GM18861 (cell line): ENCODE data around the gene NFIA.
"Not testable (repeated sequence)": the region's sequence is repeated elsewhere in the genome, so short reads cannot be mapped to it uniquely, and the experiment has no call there.

ENCODE experiments used
- ATAC-seq: cut with Tn5 transposase; IDR thresholded peaks from one replicate; pipeline ENCODE4 v1.9.1; 2021; ENCODE audit not compliant: unreplicated experiment

The NFIA gene

DNA sequence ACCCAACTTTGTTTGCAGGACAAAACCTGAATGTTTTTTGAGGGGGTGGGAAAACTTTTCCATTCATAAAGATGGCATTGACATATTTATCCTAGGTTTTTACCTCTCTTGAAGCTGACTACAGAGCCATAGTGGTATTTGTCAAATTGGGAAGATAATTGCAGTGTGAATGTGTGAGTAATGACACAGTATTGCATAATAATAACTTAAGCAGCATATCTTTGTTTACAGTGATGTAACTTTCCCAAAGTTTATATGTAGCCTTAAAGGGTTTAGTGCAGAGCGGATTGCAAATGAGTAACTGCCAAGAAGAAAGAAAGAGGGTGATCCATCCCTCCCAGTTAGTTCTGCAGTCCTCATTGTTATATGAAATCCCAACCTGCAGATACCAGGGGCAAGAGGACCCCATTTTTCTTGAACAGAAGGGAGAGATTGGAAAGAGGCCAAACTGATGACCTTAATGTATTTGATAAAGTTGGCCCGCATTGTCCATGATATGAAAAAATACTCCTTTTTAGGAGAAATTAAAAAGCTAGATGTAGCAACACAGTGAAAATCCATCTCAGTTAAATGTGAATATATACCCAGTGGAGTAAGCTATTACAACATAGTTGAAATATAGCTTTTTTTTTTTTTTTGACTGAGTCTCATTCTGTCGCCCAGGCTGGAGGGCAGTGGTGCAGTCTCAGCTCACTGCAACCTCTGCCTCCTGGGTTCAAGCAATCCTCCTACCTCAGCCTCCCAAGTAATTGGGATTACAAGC lies 23.7 kb upstream of the NFIA start:
- no peak for ATAC-seq

DNA sequence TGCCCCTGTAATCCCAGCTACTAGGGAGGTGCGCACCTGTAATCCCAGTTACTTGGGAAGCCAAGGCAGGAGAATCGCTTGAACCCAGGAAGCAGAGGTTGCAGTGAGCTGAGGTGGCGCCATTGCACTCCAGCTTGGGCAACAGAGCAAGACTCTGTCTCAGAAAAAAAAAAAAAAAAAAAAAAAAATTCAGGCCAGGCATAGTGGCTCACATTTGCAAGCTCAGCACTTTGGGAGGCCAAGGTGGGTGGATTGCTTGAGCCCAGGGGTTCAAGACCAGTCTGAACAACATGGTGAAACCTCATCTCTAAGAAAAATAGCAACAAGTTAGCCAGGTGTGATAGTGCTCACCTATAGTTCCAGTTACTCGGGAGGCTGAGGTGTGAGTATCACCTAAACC lies 20.8 kb upstream of the NFIA start:
- not testable (repeated sequence) for ATAC-seq

DNA sequence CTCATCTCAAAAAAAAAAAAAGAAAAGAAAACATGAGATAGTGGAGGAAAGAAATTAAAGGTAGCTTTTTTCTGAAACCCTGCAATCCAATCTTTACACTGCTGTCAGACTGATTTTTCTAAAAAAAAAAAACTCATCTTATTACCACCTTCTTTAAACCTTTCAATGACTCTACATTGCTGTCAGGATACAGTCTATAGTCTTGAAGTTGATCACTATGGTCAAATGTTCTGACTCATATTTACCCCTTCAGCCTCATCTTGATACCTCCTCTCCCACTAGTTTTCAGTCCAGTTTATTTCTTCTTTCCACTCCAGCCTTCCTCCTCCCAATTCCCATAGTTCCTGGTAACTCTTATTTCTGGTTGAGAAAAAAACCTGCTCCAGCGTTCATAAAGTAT lies 17.7 kb upstream of the NFIA start:
- ATAC-seq: no peak

DNA sequence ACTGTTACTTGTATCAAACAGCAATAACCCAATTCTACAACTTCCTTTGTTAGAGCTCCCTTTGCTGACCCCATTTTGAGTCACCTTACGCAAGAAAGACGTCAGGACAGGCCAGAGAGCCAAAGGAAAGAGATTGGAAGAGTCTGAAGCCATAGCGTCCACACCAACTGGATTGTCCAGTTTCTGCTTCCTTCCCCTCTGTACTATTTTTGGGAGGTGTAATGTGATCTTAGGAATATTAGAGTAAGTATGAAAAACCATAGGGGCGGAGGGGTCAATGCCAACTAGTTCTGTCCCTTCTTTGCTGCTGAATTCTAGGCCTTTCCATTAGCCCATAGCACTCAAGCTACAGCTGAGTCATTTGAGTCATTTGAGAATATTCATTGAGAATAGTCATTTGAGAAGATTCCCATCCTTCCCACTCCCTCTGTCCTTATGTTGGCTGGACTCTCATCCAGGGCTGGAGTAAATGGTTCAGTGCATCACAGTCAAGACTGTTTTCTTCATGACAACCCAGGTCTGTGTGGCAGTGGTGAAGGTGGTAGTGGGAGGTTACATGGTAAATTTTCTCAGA lies 14.8 kb upstream of the NFIA start:
- no peak for ATAC-seq

DNA sequence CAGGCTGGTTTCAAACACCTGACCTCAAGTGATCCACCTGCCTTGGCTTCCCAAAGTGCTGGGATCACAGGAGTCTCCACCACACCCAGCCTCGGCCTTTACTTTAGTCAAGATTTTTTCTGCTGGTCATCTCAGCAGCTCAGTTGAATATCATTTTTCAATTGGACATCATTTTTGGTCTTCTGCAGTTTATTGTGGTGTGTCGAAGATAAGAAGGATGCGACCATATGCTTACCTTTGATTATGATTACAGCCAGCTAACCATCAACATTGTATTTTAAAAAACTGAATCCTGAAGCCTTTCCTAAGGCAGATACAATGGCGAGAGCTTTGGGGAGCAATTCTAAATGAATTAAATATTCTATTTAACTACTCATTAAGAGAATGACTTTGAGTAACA lies 12.3 kb upstream of the NFIA start:
- no peak for ATAC-seq

DNA sequence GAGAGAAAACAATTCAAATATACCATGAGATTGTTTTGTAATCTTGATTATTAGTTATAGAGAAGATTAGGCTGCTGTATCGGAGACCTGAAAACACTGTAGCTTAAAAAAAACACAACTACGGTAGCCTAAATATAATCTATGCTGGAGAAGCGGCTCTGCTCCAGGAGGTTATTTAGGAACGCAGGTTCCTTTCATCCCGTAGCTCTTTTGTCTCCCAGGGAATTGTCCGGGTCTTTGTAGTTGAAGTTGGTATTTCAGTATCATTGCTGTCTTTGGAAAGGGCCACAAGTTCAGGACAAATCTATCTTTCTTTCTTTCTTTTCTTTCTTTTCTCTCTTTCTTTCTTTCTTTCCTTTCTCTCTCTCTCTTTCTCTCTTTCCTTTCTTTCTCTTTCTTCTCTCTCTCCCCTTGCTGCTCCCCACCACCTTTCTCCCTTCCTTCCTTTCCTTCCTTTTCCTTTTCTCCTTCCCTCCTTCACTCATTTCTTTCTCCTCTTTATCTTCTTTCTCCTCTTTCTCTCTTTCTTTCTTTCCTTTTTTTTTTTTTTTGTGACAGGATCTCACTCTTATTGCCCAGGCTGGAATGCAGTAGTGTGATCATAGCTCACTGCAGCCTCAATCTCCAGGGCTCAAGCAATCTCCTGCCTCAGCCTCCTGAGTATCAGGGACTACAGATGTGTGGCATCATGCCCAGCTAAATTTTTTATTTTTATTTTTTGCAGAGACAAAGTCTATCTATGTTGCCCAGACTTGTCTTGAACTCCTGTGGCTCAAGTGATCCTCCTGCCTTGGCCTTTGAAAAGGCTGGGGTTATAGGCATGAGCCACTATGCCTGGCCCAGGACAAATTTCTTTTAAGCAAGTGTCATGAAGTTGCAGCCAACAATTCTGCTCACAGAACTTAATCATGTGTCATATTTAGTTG lies 10.9 kb upstream of the NFIA start:
- ATAC-seq: no peak

DNA sequence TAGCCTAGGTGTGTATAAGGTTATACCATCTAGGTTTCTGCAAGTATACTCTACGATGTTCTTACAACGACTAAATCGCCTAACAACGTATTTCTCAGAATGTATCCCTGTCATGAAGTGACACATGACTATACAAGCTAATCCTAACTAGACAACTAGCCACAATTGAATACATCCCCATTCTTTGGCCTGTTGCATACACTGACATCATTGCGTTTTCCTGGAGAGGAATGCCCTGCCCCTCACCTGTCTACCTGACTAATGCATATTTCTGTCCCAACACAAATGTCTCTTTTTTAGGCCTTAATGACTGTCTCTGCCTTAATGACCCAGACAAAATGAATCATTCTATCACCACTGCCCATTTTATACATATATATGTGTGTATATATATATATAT lies 8.5 kb upstream of the NFIA start:
- no peak for ATAC-seq

DNA sequence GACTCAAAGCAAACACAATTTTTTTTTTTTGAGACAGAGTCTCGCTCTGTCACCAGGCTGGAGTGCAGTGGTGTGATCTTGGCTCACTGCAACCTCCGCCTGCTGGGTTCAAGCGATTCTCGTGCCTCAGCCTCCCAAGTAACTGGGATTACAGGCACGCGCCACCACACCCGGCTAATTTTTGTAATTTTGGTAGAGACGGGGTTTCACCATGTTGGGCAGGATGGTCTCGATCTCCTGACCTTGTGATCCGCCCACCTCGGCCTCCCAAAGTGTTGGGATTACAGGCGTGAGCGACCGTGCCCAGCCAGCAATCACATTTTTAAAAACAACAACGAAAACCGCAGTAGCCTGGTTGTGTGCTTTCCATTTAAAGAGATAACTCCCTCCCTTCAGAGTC lies 6.5 kb upstream of the NFIA start:
- ATAC-seq: not testable (repeated sequence)

DNA sequence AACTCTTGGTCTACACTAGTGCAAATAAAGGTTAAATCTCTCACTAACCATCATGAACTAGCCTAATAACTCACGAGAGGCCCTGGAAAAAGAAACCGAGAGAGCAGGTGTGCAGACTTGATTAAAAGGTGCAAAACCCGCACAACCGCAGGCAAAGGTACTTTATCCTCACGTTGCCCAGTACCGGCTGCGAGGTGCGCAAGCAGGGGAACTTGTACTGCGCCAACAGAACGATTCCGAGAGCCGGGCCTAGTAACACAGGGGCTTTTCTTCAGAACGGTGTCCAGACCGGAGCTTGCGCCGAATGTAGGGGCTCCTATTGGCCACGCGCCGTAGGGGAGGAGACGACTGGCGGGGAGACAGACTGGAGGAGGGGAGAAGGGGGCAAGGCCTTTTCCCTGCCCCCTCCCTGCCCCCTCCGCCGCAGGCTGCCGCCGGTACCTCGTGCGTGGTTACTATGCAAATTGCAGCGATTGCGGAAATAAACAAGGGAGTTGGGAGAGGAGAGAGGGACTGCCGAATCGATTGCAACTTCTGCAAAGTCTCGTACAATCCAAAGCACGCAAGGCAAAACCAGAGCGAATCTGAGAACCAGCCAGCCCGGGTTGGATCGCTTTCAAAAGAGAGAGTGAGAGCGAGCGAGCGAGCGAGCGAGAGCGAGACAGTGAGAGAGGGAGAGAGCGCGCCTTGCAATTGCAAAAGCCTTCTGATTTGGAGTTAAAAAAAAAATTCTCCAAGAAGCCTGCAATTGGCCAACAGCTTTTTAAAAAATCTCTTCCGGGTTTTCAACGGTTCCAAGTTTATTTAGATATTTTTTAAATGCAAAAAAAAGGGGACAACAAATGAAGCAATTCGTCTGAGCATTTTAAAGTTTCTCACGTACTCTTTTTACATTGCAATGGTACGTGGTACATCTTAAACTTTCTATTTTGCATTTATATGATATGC lies 5.4 kb upstream of the NFIA start:
- peak; percentile 80 for ATAC-seq

DNA sequence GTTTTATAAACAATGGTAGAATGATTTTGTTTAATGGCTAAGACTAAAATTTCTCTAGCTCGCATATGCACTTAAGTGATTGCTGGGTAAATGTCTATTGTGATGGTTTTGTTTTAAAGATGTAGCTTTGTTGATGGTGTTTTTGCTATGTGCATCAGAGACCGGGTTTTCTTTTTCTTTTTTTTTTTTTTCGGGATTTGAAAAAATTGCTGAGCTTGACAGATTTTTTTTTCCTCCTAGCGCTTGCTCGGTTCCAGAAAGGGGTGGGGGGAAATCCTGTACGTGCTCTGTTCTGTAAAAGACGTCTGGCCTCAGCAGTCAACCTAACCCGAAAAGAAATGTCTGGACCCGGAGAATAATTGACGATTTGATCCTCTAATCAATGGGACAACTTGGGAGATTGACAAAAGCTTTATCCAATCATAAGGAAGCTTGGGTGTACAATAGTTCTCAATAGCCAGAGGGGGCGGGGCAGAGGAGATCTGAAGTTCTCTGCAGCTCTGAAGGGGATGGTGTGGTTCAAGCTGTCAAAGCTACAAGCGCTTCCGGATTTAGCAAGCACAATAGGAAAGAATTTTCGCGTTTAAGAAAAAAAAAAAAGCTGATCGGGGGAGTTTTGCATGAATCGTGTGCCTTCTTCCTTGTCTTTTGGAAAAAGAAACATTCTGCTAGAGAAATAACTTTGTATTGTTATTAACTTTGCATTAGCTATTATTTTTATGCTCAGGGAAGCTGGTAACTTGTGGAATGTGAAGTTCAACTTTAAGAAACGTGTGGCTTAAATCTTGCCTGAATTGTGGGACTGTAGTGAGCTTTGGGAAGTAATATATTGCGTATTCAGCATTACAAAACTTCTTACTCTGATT lies 4.5 kb upstream of the NFIA start:
- peak; percentile 73 for ATAC-seq

DNA sequence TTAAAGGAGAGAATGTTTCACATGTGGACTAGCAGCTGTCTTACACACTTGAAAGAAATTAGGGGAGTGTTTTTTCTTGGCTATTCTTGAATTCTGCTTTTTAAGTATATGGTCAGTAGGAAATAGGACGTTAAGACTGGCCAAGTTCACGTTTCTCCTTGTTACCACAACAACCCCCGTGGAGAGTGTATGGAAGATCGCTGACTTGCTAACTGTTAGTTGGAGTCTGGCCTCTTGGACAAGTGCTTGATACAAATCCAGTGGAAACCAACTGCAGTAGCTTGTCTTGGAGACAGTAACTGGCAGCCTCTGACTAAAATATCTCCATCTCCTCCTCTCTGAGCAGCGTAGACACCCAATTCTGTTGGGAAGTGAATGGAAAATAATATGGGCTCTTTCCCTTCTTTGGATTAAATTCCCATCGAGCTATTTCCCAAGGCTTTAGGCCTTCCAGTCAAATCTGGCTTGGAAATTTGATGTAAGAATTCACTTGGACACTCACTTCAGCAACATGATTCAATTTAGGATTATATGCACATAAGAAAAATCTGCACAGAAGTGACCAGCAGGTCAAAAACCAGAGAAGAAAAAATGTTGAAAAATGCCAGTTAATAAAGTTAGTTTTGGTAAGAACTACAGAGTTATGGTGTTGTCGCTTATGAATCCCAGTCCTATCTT lies 3.6 kb upstream of the NFIA start:
- ATAC-seq: no peak

DNA sequence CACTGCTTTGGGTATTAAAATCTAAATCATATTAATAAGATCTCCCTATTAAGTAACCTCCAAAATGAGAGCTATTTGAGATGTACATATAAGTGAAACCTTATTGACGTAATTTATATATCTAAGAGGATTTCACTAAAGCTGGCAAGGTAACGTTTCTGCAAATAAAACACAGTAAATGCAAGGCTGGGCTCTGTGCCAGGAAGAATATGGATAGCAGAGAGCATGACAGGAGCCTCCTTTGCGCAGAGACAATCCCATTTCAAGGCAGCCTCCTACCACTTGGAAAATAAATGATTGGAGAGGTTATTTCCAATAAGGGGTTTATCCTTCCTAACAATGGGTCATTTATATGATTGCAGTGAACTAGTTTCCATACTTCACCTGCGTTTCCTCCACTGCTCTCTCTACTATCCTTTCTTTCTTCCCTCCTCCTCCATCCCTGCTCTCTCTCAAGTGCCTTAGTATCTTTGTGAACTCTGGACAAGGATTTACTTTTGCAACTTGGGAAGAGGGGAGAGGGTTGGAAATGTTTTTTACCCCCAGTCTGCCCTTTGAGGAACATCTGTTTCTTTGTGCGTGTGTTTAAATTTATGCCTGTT lies 3.0 kb upstream of the NFIA start:
- ATAC-seq: no peak

DNA sequence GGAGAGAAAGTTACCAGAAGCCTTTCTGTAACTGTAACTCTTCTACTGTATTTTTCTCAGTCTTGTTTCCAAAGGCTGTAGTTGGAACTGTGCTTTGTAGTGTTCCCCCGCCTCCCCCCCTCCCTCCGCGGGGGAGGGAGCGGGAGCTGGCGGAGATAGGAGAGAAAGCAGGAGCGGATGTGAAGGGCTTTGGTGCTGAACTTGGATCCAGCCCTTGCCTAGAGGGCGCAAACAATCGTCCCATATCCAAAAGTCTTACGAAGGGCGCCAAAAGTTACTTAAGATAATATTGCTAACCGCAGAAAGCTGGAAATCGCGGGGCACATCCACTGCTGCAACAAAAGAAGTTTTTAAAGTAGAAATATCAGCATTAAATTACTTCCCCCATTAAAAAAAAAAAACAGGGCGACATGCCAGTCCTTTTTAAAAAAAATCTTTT lies 2.4 kb upstream of the NFIA start:
- no peak for ATAC-seq

DNA sequence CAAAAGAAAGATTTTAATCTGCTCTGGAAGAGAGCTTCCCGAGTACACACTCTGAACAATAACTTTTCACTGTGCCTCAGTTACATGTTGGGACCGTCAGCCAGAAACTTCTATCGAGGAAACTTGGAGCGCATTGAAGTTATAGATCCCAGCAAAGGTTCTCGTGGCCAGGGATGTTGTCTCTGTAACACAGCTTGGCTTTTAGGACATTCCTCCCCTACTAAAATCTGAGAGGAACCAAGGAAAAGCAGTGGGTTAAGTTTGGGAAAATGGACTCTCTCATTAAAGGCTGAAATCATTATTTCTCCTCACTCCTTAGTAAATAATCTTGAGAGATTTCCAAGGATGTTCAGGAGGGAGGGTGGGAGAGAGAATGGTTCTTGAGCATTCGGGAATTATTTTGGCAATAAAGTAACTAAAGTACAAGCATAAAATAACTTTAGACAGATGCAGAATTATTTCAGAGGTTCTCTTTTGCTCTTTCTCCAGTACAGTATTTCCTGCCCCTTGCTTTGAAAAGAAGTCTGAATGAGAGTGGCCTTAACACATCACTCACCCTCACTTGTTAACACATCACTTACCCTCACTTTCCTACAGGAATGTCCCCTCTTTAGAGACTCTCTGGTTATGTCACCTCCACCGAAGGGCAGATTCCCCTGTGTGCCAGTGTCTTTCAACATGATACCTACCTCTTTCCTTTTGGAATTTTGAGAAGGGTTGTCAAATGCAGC lies 1.8 kb upstream of the NFIA start:
- no peak for ATAC-seq

DNA sequence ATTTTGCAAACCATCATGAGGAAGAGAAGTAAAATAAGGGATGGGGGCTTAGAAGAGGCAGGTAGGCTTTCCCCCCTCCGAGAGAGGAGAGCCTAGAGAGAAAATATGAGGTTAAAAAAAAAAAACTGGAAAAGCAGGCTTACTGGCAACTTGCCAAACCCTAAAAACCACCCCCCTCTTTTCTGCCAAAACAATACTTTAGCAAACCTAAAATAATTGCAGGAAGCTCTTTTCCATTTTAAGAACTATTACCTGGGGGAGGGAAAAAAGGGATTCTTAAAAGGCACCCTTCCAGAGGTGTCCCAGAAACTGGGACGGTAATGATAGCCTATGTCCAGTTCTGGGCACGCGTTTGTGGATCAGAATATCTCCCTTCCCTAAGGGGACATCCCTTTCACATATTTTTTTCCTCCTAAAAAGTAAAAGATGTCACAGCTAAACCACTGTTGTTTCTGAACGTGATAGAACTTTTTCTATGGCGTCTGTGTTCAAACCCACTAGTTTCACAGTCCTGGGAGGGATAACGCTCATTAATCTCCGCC lies 1.1 kb upstream of the NFIA start:
- ATAC-seq: no peak

DNA sequence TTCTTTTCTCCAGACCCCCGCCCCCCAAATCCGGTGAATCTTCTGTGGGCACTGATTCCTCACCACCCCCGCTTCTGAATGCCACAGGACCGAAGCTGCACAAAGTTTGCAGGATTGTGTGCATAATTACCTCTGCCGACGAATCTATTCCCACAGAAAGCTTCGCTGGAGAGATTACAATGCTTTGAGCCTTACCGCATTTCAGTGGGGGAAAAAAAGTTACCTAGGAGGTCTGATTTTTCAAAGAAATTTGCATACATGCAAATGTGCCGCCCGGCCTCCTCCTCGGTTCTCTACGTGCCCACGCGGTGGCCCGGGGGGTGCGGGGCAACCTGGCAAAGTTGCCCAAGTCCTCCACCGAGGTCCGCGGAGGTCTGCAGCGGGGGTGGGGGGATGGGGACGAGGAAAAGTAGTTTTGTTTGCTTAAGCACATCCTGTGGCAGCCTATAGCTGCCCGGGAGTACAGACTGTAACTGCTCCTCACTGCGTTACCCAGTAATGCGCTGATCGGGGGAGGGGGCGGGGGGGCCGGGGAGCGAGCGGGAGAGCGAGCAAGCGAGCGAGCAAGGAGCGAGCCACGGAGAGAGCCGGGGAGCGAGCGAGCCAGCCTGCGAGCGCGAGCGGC lies 563 bp upstream of the NFIA start:
- no peak for ATAC-seq

DNA sequence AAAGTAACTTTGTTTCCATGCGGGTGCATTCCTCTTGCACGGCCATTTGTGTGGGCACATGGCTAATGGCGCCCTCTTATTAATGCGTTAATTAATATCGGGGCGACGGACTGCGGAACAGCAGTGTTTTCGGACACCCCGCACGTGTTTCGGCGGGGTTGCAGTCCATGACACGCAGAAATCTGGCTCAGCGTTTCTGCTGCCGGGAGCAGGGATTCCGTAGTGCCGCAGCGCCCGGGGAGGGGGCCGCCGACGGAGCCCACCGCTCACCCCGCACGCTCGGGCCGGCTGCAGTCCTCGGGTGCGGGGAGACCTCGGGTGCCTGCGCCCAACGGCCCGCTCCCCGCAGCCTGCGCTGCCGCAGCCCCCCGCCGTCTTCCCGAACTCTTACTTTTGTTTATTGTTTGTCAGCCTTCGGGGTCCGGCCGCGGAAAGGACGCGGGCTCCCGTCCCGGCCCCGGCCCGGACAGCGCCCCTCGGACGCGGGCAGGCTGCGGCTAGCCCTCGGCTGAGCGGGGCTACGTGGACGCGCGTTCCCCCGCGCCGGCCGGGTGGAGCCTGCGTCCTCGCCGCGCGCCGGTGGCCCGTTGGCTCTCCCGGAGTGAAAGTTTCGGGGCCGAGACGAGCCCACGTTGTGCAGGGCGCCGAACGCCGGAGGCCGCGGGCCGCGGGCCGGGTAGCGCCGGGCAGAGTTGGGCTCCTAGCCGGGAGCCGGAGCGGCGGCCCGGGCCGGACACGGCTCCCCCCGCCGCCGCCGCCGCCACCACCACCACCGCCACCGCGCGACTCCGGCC lies 849 bp downstream of the NFIA start:
- no peak for ATAC-seq
